Mesenchymal stem cell (in vitro differentiated cells and primary cell): ENCODE measurements around the gene ZCCHC7.

ENCODE experiments used
- DNase-seq: peaks from one replicate; pipeline ENCODE4 v3.0.0-alpha.2; 2013
- H2AFZ ChIP-seq: one replicate; pipeline ENCODE4 v1.6.1; 2013; ENCODE audit warnings: low read depth, mild to moderate bottlenecking, control low read depth, inconsistent platforms, low read length, moderate library complexity
- H2AK5ac ChIP-seq: 2 replicates; pipeline ENCODE4 v1.6.1; 2013; ENCODE audit warnings: low read length, moderate library complexity, mild to moderate bottlenecking, inconsistent platforms; ENCODE audit not compliant: severe bottlenecking
- H2BK120ac ChIP-seq: one replicate; pipeline ENCODE4 v1.6.1; 2013; ENCODE audit warnings: low read depth, mild to moderate bottlenecking, inconsistent platforms, low read length, moderate library complexity
- H2BK12ac ChIP-seq, 2 experiments: one replicate each; pipeline ENCODE4 v1.6.1; 2013; ENCODE audit warnings: inconsistent platforms in 2 of 2, low read length in 2 of 2, mild to moderate bottlenecking in 2 of 2, moderate library complexity in 2 of 2, control low read depth in 1 of 2
- H2BK15ac ChIP-seq: one replicate; pipeline ENCODE4 v1.6.1; 2013; ENCODE audit warnings: mild to moderate bottlenecking, low read depth, inconsistent platforms; ENCODE audit not compliant: poor library complexity, severe bottlenecking
- H2BK5ac ChIP-seq: 2 replicates; pipeline ENCODE4 v1.6.1; 2013; ENCODE audit warnings: low read depth, mild to moderate bottlenecking, low read length, control low read depth, inconsistent platforms; ENCODE audit not compliant: poor library complexity, severe bottlenecking
- H3K14ac ChIP-seq, 2 experiments: one replicate each; pipeline ENCODE4 v1.6.1; 2013; ENCODE audit warnings: inconsistent platforms in 2 of 2, low read length in 2 of 2, control low read depth in 1 of 2, mild to moderate bottlenecking in 1 of 2, moderate library complexity in 1 of 2
- H3K18ac ChIP-seq, 2 experiments: one replicate each; pipeline ENCODE4 v1.6.1; 2013; ENCODE audit warnings: inconsistent platforms in 2 of 2, low read length in 2 of 2, control low read depth in 1 of 2, low read depth in 1 of 2, mild to moderate bottlenecking in 1 of 2
- H3K23ac ChIP-seq, 2 experiments: one replicate each; pipeline ENCODE4 v1.6.1; 2013; ENCODE audit warnings: inconsistent platforms in 2 of 2, low read length in 2 of 2, mild to moderate bottlenecking in 2 of 2, moderate library complexity in 2 of 2, control low read depth in 1 of 2
- H3K27ac ChIP-seq: 2 replicates; pipeline ENCODE4 v1.5.1; 2013; ENCODE audit warnings: mild to moderate bottlenecking, moderate library complexity, low read length, control low read depth, inconsistent platforms; ENCODE audit not compliant: poor library complexity, severe bottlenecking
- H3K27me3 ChIP-seq, 2 experiments: 2 replicates each; pipeline versions ENCODE4 v1.6.1 to v1.7.0; 2013; ENCODE audit warnings: low read length in 2 of 2, mild to moderate bottlenecking in 2 of 2, moderate library complexity in 2 of 2, control low read depth in 1 of 2, inconsistent platforms in 1 of 2; ENCODE audit not compliant: control insufficient read depth in 1 of 2, insufficient read depth in 1 of 2
- H3K36me3 ChIP-seq, 2 experiments: 2 replicates each; pipeline versions ENCODE4 v1.6.1 to v1.7.0; 2013; ENCODE audit warnings: low read length in 2 of 2, control low read depth in 1 of 2, inconsistent platforms in 1 of 2, low read depth in 1 of 2, mild to moderate bottlenecking in 1 of 2; ENCODE audit not compliant: insufficient read depth in 2 of 2, control insufficient read depth in 1 of 2
- H3K4ac ChIP-seq, 2 experiments: one replicate each; pipeline ENCODE4 v1.6.1; 2013; ENCODE audit warnings: inconsistent platforms in 2 of 2, low read length in 2 of 2, mild to moderate bottlenecking in 2 of 2, moderate library complexity in 2 of 2, control low read depth in 1 of 2, low read depth in 1 of 2
- H3K4me1 ChIP-seq: 2 replicates; pipeline ENCODE4 v1.6.1; 2013; ENCODE audit warnings: low read depth, low read length, control low read depth; ENCODE audit not compliant: control insufficient read depth, insufficient read depth
- H3K4me2 ChIP-seq: 2 replicates; pipeline ENCODE4 v1.6.1; 2013; ENCODE audit warnings: low read length, mild to moderate bottlenecking, inconsistent platforms; ENCODE audit not compliant: poor library complexity, severe bottlenecking
- H3K4me3 ChIP-seq, 2 experiments: 2 replicates each; pipeline versions ENCODE4 v1.5.1 to v1.7.0; 2013; ENCODE audit warnings: low read length in 2 of 2, mild to moderate bottlenecking in 2 of 2, control low read depth in 1 of 2, low read depth in 1 of 2; ENCODE audit not compliant: insufficient read depth in 1 of 2
- H3K79me1 ChIP-seq: replicated peaks from 2 replicates; pipeline ENCODE4 v1.6.1; 2013; ENCODE audit warnings: mild to moderate bottlenecking, control low read depth, low read length, inconsistent platforms; ENCODE audit not compliant: poor library complexity, severe bottlenecking
- H3K9ac ChIP-seq: 2 replicates; pipeline ENCODE4 v1.7.0; 2013; ENCODE audit warnings: mild to moderate bottlenecking, low read length, moderate library complexity
- H3K9me3 ChIP-seq: 2 replicates; pipeline ENCODE4 v1.7.0; 2013; ENCODE audit warnings: mild to moderate bottlenecking, low read length; ENCODE audit not compliant: control insufficient read depth
- H4K8ac ChIP-seq: one replicate; pipeline ENCODE4 v1.6.1; 2013; ENCODE audit warnings: inconsistent platforms, mild to moderate bottlenecking, low read length, moderate library complexity
- H4K91ac ChIP-seq: one replicate; pipeline ENCODE4 v1.6.1; 2013; ENCODE audit warnings: mild to moderate bottlenecking, low read length, inconsistent platforms
- WGBS: methylation state at CpG from one replicate; pipeline ENCODE4 v1.1.7; 2013; ENCODE audit warnings: mixed read lengths; 5-methylcytosine and 5-hydroxymethylcytosine counted together

Gene ZCCHC7

GRCh38 chr9:37097294-37097693 lies 23.1 kb upstream of the ZCCHC7 start:
- Histone ChIP-seq H2BK120ac (no peak overlapping the region), H3K36me3 (no peaks in the 10 kb centered on the region), H3K4me3 (no peak overlapping the region), H3K27ac (no peak overlapping the region), H2AK5ac (no peak overlapping the region), H3K23ac (no peak overlapping the region), H3K4me2 (no peak overlapping the region), H2BK12ac (no peak overlapping the region), H3K79me1 (no peaks in the 10 kb centered on the region), H3K4me1 (peaks cover 2% of the 10 kb centered on the region), H4K8ac (no peak overlapping the region), H3K14ac (no peak overlapping the region), H3K27me3 (no peaks in the 10 kb centered on the region), H3K4ac (no peak overlapping the region), H2BK5ac (no peak overlapping the region), H2BK15ac (no peak overlapping the region), H3K9ac (no peak overlapping the region), H2AFZ (no peak overlapping the region), H3K9me3 (no peaks in the 10 kb centered on the region), H4K91ac (no peak overlapping the region), H3K18ac (no peak overlapping the region)
- WGBS: no CpG with 5 or more reads among the region's 1 CpG
- no peak for DNase-seq

- Histone ChIP-seq H3K27ac (no peak overlapping the region), H3K14ac (no peak overlapping the region), H3K79me1 (no peaks in the 10 kb centered on the region), H3K4me1 (peaks cover 2% of the 10 kb centered on the region), H3K23ac (no peak overlapping the region), H2BK120ac (no peak overlapping the region), H3K36me3 (no peaks in the 10 kb centered on the region), H2BK5ac (no peak overlapping the region), H3K9me3 (no peaks in the 10 kb centered on the region), H3K4ac (no peak overlapping the region), H2AFZ (no peak overlapping the region), H3K4me2 (no peak overlapping the region), H4K8ac (no peak overlapping the region), H3K27me3 (no peaks in the 10 kb centered on the region), H2BK15ac (no peak overlapping the region), H3K9ac (no peak overlapping the region), H2BK12ac (no peak overlapping the region), H2AK5ac (no peak overlapping the region), H3K4me3 (no peak overlapping the region), H4K91ac (no peak overlapping the region), H3K18ac (no peak overlapping the region)
- 0% methylated on average over 1 of the region's 2 CpGs for WGBS
- DNase-seq: no peak
Measured at GRCh38 chr9:37100327-37100726, 20.0 kb upstream of the ZCCHC7 start.

- H3K4me3 ChIP-seq: no peak overlapping the region
- no peak overlapping the region for H3K9ac ChIP-seq
- no peak overlapping the region for H2BK120ac ChIP-seq
- H2AK5ac ChIP-seq: no peak overlapping the region
- H3K36me3 ChIP-seq: no peaks in the 10 kb centered on the region
- H3K9me3 ChIP-seq: no peaks in the 10 kb centered on the region
- no peak overlapping the region for H3K14ac ChIP-seq
- DNase-seq: no peak
- H3K4me1 ChIP-seq: peaks cover 2% of the 10 kb centered on the region
- H3K18ac ChIP-seq: no peak overlapping the region
- H3K79me1 ChIP-seq: no peaks in the 10 kb centered on the region
- H2BK12ac ChIP-seq: no peak overlapping the region
- H4K8ac ChIP-seq: no peak overlapping the region
- no peak overlapping the region for H4K91ac ChIP-seq
- H3K4ac ChIP-seq: no peak overlapping the region
- no peak overlapping the region for H3K23ac ChIP-seq
- no peak overlapping the region for H3K4me2 ChIP-seq
- H2BK5ac ChIP-seq: no peak overlapping the region
- H2BK15ac ChIP-seq: no peak overlapping the region
- WGBS: 92% methylated on average over 2 of the region's 2 CpGs
- H3K27me3 ChIP-seq: no peaks in the 10 kb centered on the region
- H2AFZ ChIP-seq: no peak overlapping the region
- H3K27ac ChIP-seq: no peak overlapping the region
Measured at GRCh38 chr9:37100741-37101140, 19.6 kb upstream of the ZCCHC7 start.

GRCh38 chr9:37102486-37102885 lies 17.9 kb upstream of the ZCCHC7 start:
- Histone ChIP-seq H2BK5ac (no peak overlapping the region), H2BK120ac (no peak overlapping the region), H3K36me3 (no peaks in the 10 kb centered on the region)

More at GRCh38 chr9:37102486-37102885, 17.9 kb upstream of the ZCCHC7 start:
- H3K4me1 ChIP-seq: peaks cover 2% of the 10 kb centered on the region
- H2AK5ac ChIP-seq: no peak overlapping the region
- peaks cover 0 to 5% of the 10 kb centered on the region in 2 experiments for H3K27me3 ChIP-seq
- H2BK15ac ChIP-seq: no peak overlapping the region
- no peak overlapping the region for H3K4ac ChIP-seq
- H3K18ac ChIP-seq: no peak overlapping the region
- H2AFZ ChIP-seq: no peak overlapping the region
- H2BK12ac ChIP-seq: no peak overlapping the region
- no peak overlapping the region for H3K27ac ChIP-seq
- H3K4me2 ChIP-seq: no peak overlapping the region
- WGBS: 94% methylated on average over 1 of the region's 3 CpGs
- H3K4me3 ChIP-seq: no peak overlapping the region
- H3K79me1 ChIP-seq: no peaks in the 10 kb centered on the region
- DNase-seq: no peak
- H3K23ac ChIP-seq: no peak overlapping the region
- H4K91ac ChIP-seq: no peak overlapping the region
- H3K9me3 ChIP-seq: no peaks in the 10 kb centered on the region
- H3K9ac ChIP-seq: no peak overlapping the region
- H4K8ac ChIP-seq: no peak overlapping the region
- no peak overlapping the region for H3K14ac ChIP-seq
